T47D (cell line): ENCODE data around the gene CYP2W1.
A peak's percentile ranks its signal among the peaks of the same experiment; 100 is the strongest.

Source experiments
- DNase-seq, 2 experiments: peaks; one replicate each; pipeline versions ENCODE4 v3.0.0 to v3.0.0-alpha.2; 2011 to 2012; ENCODE audit warnings: low read depth in 1 of 2, low spot score in 1 of 2
- JUND ChIP-seq: IDR thresholded peaks from 2 replicates; pipeline ENCODE4 v1.6.1; 2012; ENCODE audit warnings: low read depth
- in situ Hi-C: cut with HindIII; loops from 2 replicates; pipeline ENCODE4 v1.10.0; 2016; ENCODE audit warnings: low sequenced_read_pairs, low pct_unique_long_range_greater_than_20kb

Gene CYP2W1

GRCh38 chr7:1024331-1024841 is 41.4 kb downstream of the CYP2W1 start:
- in situ Hi-C loops, result no loop called here
- TF ChIP-seq JUND, result no peak
- no peak for DNase-seq

- in situ Hi-C loops, result no loop called here
- no peak for DNase-seq
- TF ChIP-seq JUND, result no peak
Measured at GRCh38 chr7:1024876-1025742, 42.1 kb downstream of the CYP2W1 start.

GRCh38 chr7:1025743-1026581 is 43.0 kb downstream of the CYP2W1 start:
- no peak for TF ChIP-seq JUND
- in situ Hi-C loops, result no loop called here
- no peak for DNase-seq

- in situ Hi-C loops, result no loop called here
- no peak for TF ChIP-seq JUND
- DNase-seq, result no peak
Measured at GRCh38 chr7:1026721-1027161, 43.8 kb downstream of the CYP2W1 start.

GRCh38 chr7:1027242-1028043 is 44.5 kb downstream of the CYP2W1 start:
- in situ Hi-C loops, result no loop called here
- TF ChIP-seq JUND, result no peak
- peak; percentile 52 to 66 for DNase-seq

- TF ChIP-seq JUND, result no peak
- in situ Hi-C loops, result no loop called here
Measured at GRCh38 chr7:1028044-1028770, 45.2 kb downstream of the CYP2W1 start.

GRCh38 chr7:1028775-1029636 is 46.0 kb downstream of the CYP2W1 start:
- in situ Hi-C loops, result no loop called here
- DNase-seq, result peak; percentile 94 to 99
- TF ChIP-seq JUND, result no peak; the same call in 1 of the 2 replicates

More at GRCh38 chr7:1028044-1028770, 45.2 kb downstream of the CYP2W1 start:
- DNase-seq, result peak; percentile 95 to 99

GRCh38 chr7:1029637-1030443 is 46.9 kb downstream of the CYP2W1 start:
- no peak for TF ChIP-seq JUND
- in situ Hi-C loops, result no loop called here
- DNase-seq, result no peak

GRCh38 chr7:1030444-1031070 is 47.6 kb downstream of the CYP2W1 start:
- TF ChIP-seq JUND, result no peak
- in situ Hi-C loops, result no loop called here
- no peak for DNase-seq
